ENCODE data around the gene VEGFA. TPM values are rescaled to one million over a fixed set of nuclear protein-coding genes. Genes with fewer than 3 reads are reported as not detected.

VEGFA gene
- total and polyA plus RNA-seq, 2 experiments from 2014 or later: 148 to 179 TPM

GRCh38 chr6:43823879-43824702 lies 54.1 kb downstream of the VEGFA start:
- H2AFZ ChIP-seq: no peak overlapping the region
- TF ChIP-seq EZH2phosphoT487 (IDR thresholded peaks at IDR 0.05; ENCODE audit: low read depth, severe bottlenecking, unreplicated experiment): no peak
- TF ChIP-seq EZH2 (IDR thresholded peaks at IDR 0.05; ENCODE audit: borderline replicate concordance): no peak
- peak overlapping the region; percentile 93 for H3K27ac ChIP-seq
- 38% methylated on average over 11 of the region's 11 CpGs for WGBS (ENCODE audit: low lambda C conversion rate, missing lambda C conversion rate)
- H3K36me3 ChIP-seq (replicated peaks; ENCODE audit: insufficient read depth, low read depth): no peaks in the 10 kb centered on the region
- peak; percentile 84 for DNase-seq (ENCODE audit: low spot score)
- no peaks in the 10 kb centered on the region for H4K20me1 ChIP-seq (ENCODE audit: insufficient read depth, poor library complexity, severe bottlenecking)
- H3K4me2 ChIP-seq: peak overlapping the region; percentile 63
- no peak overlapping the region for H3K4me3 ChIP-seq
- H3K4me1 ChIP-seq (ENCODE audit: insufficient read depth): peaks cover 34% of the 10 kb centered on the region
- H3K79me2 ChIP-seq: no peaks in the 10 kb centered on the region
- no peaks in the 10 kb centered on the region for H3K27me3 ChIP-seq
- no peaks in the 10 kb centered on the region for H3K9me2 ChIP-seq (replicated peaks; ENCODE audit: insufficient read depth)
- H3K9me3 ChIP-seq (ENCODE audit: low read depth): no peaks in the 10 kb centered on the region

GRCh38 chr6:43824703-43825064 lies 54.7 kb downstream of the VEGFA start:
- Histone ChIP-seq H3K4me2 (peak overlapping the region; percentile 63), H3K4me3 (no peak overlapping the region), H4K20me1 (ENCODE audit: insufficient read depth, poor library complexity, severe bottlenecking) (no peaks in the 10 kb centered on the region), H3K9me3 (ENCODE audit: low read depth) (no peaks in the 10 kb centered on the region), H3K79me2 (no peaks in the 10 kb centered on the region), H2AFZ (no peak overlapping the region), H3K4me1 (ENCODE audit: insufficient read depth) (peaks cover 34% of the 10 kb centered on the region), H3K9me2 (replicated peaks; ENCODE audit: insufficient read depth) (no peaks in the 10 kb centered on the region), H3K27ac (peak overlapping the region; percentile 88), H3K27me3 (no peaks in the 10 kb centered on the region), H3K36me3 (replicated peaks; ENCODE audit: insufficient read depth, low read depth) (no peaks in the 10 kb centered on the region)
- 33% methylated on average over 2 of the region's 2 CpGs for WGBS (ENCODE audit: low lambda C conversion rate, missing lambda C conversion rate)
- DNase-seq (ENCODE audit: low spot score): no peak
- TF ChIP-seq CTCF (IDR thresholded peaks at IDR 0.05; ENCODE audit: poor library complexity): no peak
- TF ChIP-seq EZH2 (IDR thresholded peaks at IDR 0.05; ENCODE audit: borderline replicate concordance): no peak
- no peak for TF ChIP-seq EZH2phosphoT487 (IDR thresholded peaks at IDR 0.05; ENCODE audit: low read depth, severe bottlenecking, unreplicated experiment)

GRCh38 chr6:43825187-43826115 lies 55.4 kb downstream of the VEGFA start:
- Histone ChIP-seq H3K27ac (peak overlapping the region; percentile 88), H3K9me3 (ENCODE audit: low read depth) (no peaks in the 10 kb centered on the region), H3K4me3 (no peak overlapping the region), H3K79me2 (no peaks in the 10 kb centered on the region), H3K4me2 (peak overlapping the region; percentile 63), H3K9me2 (replicated peaks; ENCODE audit: insufficient read depth) (no peaks in the 10 kb centered on the region), H4K20me1 (ENCODE audit: insufficient read depth, poor library complexity, severe bottlenecking) (no peaks in the 10 kb centered on the region), H2AFZ (no peak overlapping the region), H3K36me3 (replicated peaks; ENCODE audit: insufficient read depth, low read depth) (no peaks in the 10 kb centered on the region), H3K27me3 (no peaks in the 10 kb centered on the region), H3K4me1 (ENCODE audit: insufficient read depth) (peaks cover 34% of the 10 kb centered on the region)
- TF ChIP-seq EZH2 (IDR thresholded peaks at IDR 0.05; ENCODE audit: borderline replicate concordance): no peak
- TF ChIP-seq CTCF (IDR thresholded peaks at IDR 0.05; ENCODE audit: poor library complexity): no peak
- TF ChIP-seq EZH2phosphoT487 (IDR thresholded peaks at IDR 0.05; ENCODE audit: low read depth, severe bottlenecking, unreplicated experiment): no peak
- no peak for DNase-seq (ENCODE audit: low spot score)
- WGBS (ENCODE audit: low lambda C conversion rate, missing lambda C conversion rate): 85% methylated on average over 15 of the region's 16 CpGs

Data from hepatocyte (in vitro differentiated cells).